ENCODE data around the gene RNF44.

The RNF44 gene

GRCh38 chr5:176486189-176486757 is 50.9 kb downstream of the RNF44 start:
- ChIA-PET CTCF (interaction anchor here (0.9 to 2.3 kb wide), 2 partner anchors 11 to 39 kb away, joined by 5 to 6 read pairs; no protein-coding TSS in a partner anchor), POLR2A (no interaction called here)
- TF ChIP-seq CTCF (IDR thresholded peaks at IDR 0.05; ENCODE audit: control extremely low read depth, extremely low read depth, low read depth, missing control alignments), result no peak
- no peak for DNase-seq (ENCODE audit: extremely low spot score)

- ChIA-PET CTCF (interaction anchor here (1.0 to 2.3 kb wide), 2 partner anchors 9 to 38 kb away, joined by 4 to 6 read pairs; no protein-coding TSS in a partner anchor), POLR2A (no interaction called here)
- no peak for TF ChIP-seq CTCF (IDR thresholded peaks at IDR 0.05; ENCODE audit: control extremely low read depth, extremely low read depth, low read depth, missing control alignments)
- DNase-seq (ENCODE audit: extremely low spot score), result no peak
Observed at GRCh38 chr5:176485176-176485575, 52.0 kb downstream of the RNF44 start.

GRCh38 chr5:176481711-176482110 is 55.5 kb downstream of the RNF44 start:
- CTCF ChIA-PET, result interaction anchor here (0.8 to 2.2 kb wide), 3 partner anchors 26 to 92 kb away, joined by 3 to 5 read pairs (median 3); no protein-coding TSS in a partner anchor
- POLR2A ChIA-PET, result no interaction called here
- TF ChIP-seq CTCF (IDR thresholded peaks at IDR 0.05; ENCODE audit: control extremely low read depth, extremely low read depth, low read depth, missing control alignments), result no peak
- no peak for DNase-seq (ENCODE audit: extremely low spot score)
